SJSA1 (cell line): ENCODE measurements around the gene GRIK1. TPM values are rescaled to one million over a fixed set of nuclear protein-coding genes. Genes with fewer than 3 reads are reported as not detected.

Source experiments
- DNase-seq, 2 experiments: peaks; one replicate each; pipeline ENCODE4 v3.0.0-alpha.2; 2015 to 2020; ENCODE audit warnings: low spot score in 2 of 2, low read depth in 1 of 2
- H3K27ac ChIP-seq: fragments of 250-450 bp; sonication (Bioruptor Pico); 2 replicates; pipeline ENCODE4 v1.5.1; 2020; ENCODE audit warnings: mild to moderate bottlenecking, moderate library complexity
- H3K27me3 ChIP-seq: fragments of 250-450 bp; sonication (Bioruptor Pico); replicated peaks from 2 replicates; pipeline ENCODE4 v1.5.1; 2020; ENCODE audit warnings: mild to moderate bottlenecking, moderate library complexity
- H3K36me3 ChIP-seq: fragments of 250-450 bp; sonication (Bioruptor Pico); 2 replicates; pipeline ENCODE4 v1.5.1; 2020; ENCODE audit warnings: mild to moderate bottlenecking
- H3K4me1 ChIP-seq: fragments of 250-450 bp; sonication (Bioruptor Pico); replicated peaks from 2 replicates; pipeline ENCODE4 v1.6.1; 2021; ENCODE audit warnings: mild to moderate bottlenecking
- H3K4me3 ChIP-seq: fragments of 250-450 bp; sonication (Bioruptor Pico); 2 replicates; pipeline ENCODE4 v1.5.1; 2020; ENCODE audit warnings: mild to moderate bottlenecking
- H3K9me3 ChIP-seq: fragments of 250-450 bp; sonication (Bioruptor Pico); replicated peaks from 2 replicates; pipeline ENCODE4 v1.5.1; 2020; ENCODE audit warnings: mild to moderate bottlenecking
- total RNA-seq: library from RNA; depleted of rRNA; stranded (reverse); fragments of >200 nt; shearing (Covaris generic); gene quantifications from 2 replicates; pipeline ENCODE4 v1.2.3, GENCODE V29; 2014

The GRIK1 gene
- total RNA-seq, 1 experiment from 2014 or later = not detected

- Histone ChIP-seq H3K27ac (no peak overlapping the region), H3K27me3 (no peaks in the 10 kb centered on the region), H3K4me1 (no peaks in the 10 kb centered on the region), H3K4me3 (no peak overlapping the region), H3K9me3 (no peaks in the 10 kb centered on the region), H3K36me3 (no peaks in the 10 kb centered on the region)
- DNase-seq = no peak
Observed at GRCh38 chr21:29697555-29698193, 242.1 kb downstream of the GRIK1 start.

- Histone ChIP-seq H3K36me3 (no peaks in the 10 kb centered on the region), H3K27me3 (no peaks in the 10 kb centered on the region), H3K4me3 (no peak overlapping the region), H3K27ac (no peak overlapping the region), H3K4me1 (no peaks in the 10 kb centered on the region), H3K9me3 (no peaks in the 10 kb centered on the region)
- DNase-seq = no peak
Observed at GRCh38 chr21:29696937-29697336, 242.9 kb downstream of the GRIK1 start.

- H3K36me3 ChIP-seq = no peaks in the 10 kb centered on the region
- DNase-seq = no peak
- H3K4me1 ChIP-seq = no peaks in the 10 kb centered on the region
- H3K4me3 ChIP-seq = no peak overlapping the region
- no peaks in the 10 kb centered on the region; the same call in 1 of the 2 replicates for H3K27me3 ChIP-seq
- H3K27ac ChIP-seq = no peak overlapping the region
- no peaks in the 10 kb centered on the region for H3K9me3 ChIP-seq
Observed at GRCh38 chr21:29691616-29692491, 247.9 kb downstream of the GRIK1 start.

- Histone ChIP-seq H3K4me3 (no peak overlapping the region), H3K9me3 (no peaks in the 10 kb centered on the region), H3K36me3 (no peaks in the 10 kb centered on the region), H3K27ac (no peak overlapping the region), H3K4me1 (no peaks in the 10 kb centered on the region), H3K27me3 (no peaks in the 10 kb centered on the region; the same call in 1 of the 2 replicates)
- no peak for DNase-seq
Observed at GRCh38 chr21:29689753-29690152, 250.0 kb downstream of the GRIK1 start.

- Histone ChIP-seq H3K27me3 (no peaks in the 10 kb centered on the region; the same call in 1 of the 2 replicates), H3K4me3 (no peak overlapping the region), H3K36me3 (no peaks in the 10 kb centered on the region), H3K4me1 (peaks cover 4% of the 10 kb centered on the region), H3K27ac (no peak overlapping the region), H3K9me3 (no peaks in the 10 kb centered on the region)
- DNase-seq = no peak
Observed at GRCh38 chr21:29684106-29684505, 255.7 kb downstream of the GRIK1 start.

GRCh38 chr21:29682800-29683199 lies 257.0 kb downstream of the GRIK1 start:
- Histone ChIP-seq H3K27ac (no peak overlapping the region), H3K4me1 (peaks cover 9% of the 10 kb centered on the region), H3K36me3 (no peaks in the 10 kb centered on the region), H3K9me3 (no peaks in the 10 kb centered on the region), H3K4me3 (no peak overlapping the region), H3K27me3 (no peaks in the 10 kb centered on the region; the same call in none of the 2 replicates)
- DNase-seq = no peak

- no peak overlapping the region for H3K27ac ChIP-seq
- no peak for DNase-seq
- H3K4me1 ChIP-seq = peaks cover 9% of the 10 kb centered on the region
- H3K4me3 ChIP-seq = no peak overlapping the region
- no peaks in the 10 kb centered on the region for H3K36me3 ChIP-seq
- no peaks in the 10 kb centered on the region for H3K9me3 ChIP-seq
- no peaks in the 10 kb centered on the region; the same call in 1 of the 2 replicates for H3K27me3 ChIP-seq
Observed at GRCh38 chr21:29680273-29680672, 259.5 kb downstream of the GRIK1 start.

- no peaks in the 10 kb centered on the region for H3K36me3 ChIP-seq
- DNase-seq = no peak
- H3K9me3 ChIP-seq = no peaks in the 10 kb centered on the region
- no peak overlapping the region for H3K4me3 ChIP-seq
- H3K27me3 ChIP-seq = no peaks in the 10 kb centered on the region; the same call in 1 of the 2 replicates
- H3K27ac ChIP-seq = no peak overlapping the region
- H3K4me1 ChIP-seq = peaks cover 9% of the 10 kb centered on the region
Observed at GRCh38 chr21:29678626-29679025, 261.2 kb downstream of the GRIK1 start.

- Histone ChIP-seq H3K27ac (no peak overlapping the region), H3K4me3 (no peak overlapping the region), H3K4me1 (peaks cover 9% of the 10 kb centered on the region), H3K27me3 (no peaks in the 10 kb centered on the region; the same call in 1 of the 2 replicates), H3K36me3 (no peaks in the 10 kb centered on the region), H3K9me3 (no peaks in the 10 kb centered on the region; the same call in 1 of the 2 replicates)
- DNase-seq = no peak
Observed at GRCh38 chr21:29677326-29677725, 262.5 kb downstream of the GRIK1 start.

GRCh38 chr21:29676395-29676794 lies 263.4 kb downstream of the GRIK1 start:
- Histone ChIP-seq H3K4me1 (peaks cover 9% of the 10 kb centered on the region), H3K4me3 (no peak overlapping the region)
- DNase-seq = no peak

GRCh38 chr21:29675451-29675850 lies 264.3 kb downstream of the GRIK1 start:
- Histone ChIP-seq H3K36me3 (no peaks in the 10 kb centered on the region), H3K4me1 (peaks cover 9% of the 10 kb centered on the region), H3K27ac (no peak overlapping the region), H3K27me3 (no peaks in the 10 kb centered on the region; the same call in 1 of the 2 replicates), H3K4me3 (no peak overlapping the region), H3K9me3 (no peaks in the 10 kb centered on the region; the same call in 1 of the 2 replicates)
- DNase-seq = no peak

More at GRCh38 chr21:29676395-29676794, 263.4 kb downstream of the GRIK1 start:
- Histone ChIP-seq H3K9me3 (no peaks in the 10 kb centered on the region; the same call in 1 of the 2 replicates), H3K27me3 (no peaks in the 10 kb centered on the region; the same call in 1 of the 2 replicates), H3K36me3 (no peaks in the 10 kb centered on the region), H3K27ac (no peak overlapping the region)

GRCh38 chr21:29674343-29674742 lies 265.5 kb downstream of the GRIK1 start:
- DNase-seq = no peak
- Histone ChIP-seq H3K27me3 (no peaks in the 10 kb centered on the region; the same call in 1 of the 2 replicates), H3K4me1 (peaks cover 7% of the 10 kb centered on the region), H3K4me3 (no peak overlapping the region), H3K36me3 (no peaks in the 10 kb centered on the region), H3K9me3 (no peaks in the 10 kb centered on the region; the same call in 1 of the 2 replicates), H3K27ac (no peak overlapping the region)

- DNase-seq = no peak
- Histone ChIP-seq H3K4me3 (no peak overlapping the region), H3K9me3 (no peaks in the 10 kb centered on the region; the same call in 1 of the 2 replicates), H3K36me3 (no peaks in the 10 kb centered on the region), H3K27ac (no peak overlapping the region), H3K27me3 (no peaks in the 10 kb centered on the region; the same call in 1 of the 2 replicates), H3K4me1 (no peaks in the 10 kb centered on the region)
Observed at GRCh38 chr21:29673096-29673610, 266.6 kb downstream of the GRIK1 start.

GRCh38 chr21:29671728-29672127 lies 268.1 kb downstream of the GRIK1 start:
- Histone ChIP-seq H3K27me3 (no peaks in the 10 kb centered on the region), H3K4me1 (no peaks in the 10 kb centered on the region), H3K9me3 (no peaks in the 10 kb centered on the region; the same call in 1 of the 2 replicates), H3K36me3 (no peaks in the 10 kb centered on the region), H3K27ac (no peak overlapping the region), H3K4me3 (no peak overlapping the region)
- no peak for DNase-seq
